Urinary bladder (tissue), 4 donors: ENCODE results near the gene NLRP7. TPM values are rescaled to one million over a fixed set of nuclear protein-coding genes. Genes with fewer than 3 reads are reported as not detected.

Experiments
- DNase-seq: peaks from one replicate; pipeline ENCODE4 v3.0.0-alpha.2; 2015; ENCODE audit errors: extremely low spot score
- H3K27ac ChIP-seq: one replicate; pipeline ENCODE4 v1.5.1; 2013; ENCODE audit warnings: low read depth, mild to moderate bottlenecking, moderate library complexity
- H3K36me3 ChIP-seq: one replicate; pipeline ENCODE4 v1.6.1; 2013; ENCODE audit warnings: mild to moderate bottlenecking, moderate library complexity; ENCODE audit not compliant: insufficient read depth
- H3K4me1 ChIP-seq: one replicate; pipeline ENCODE4 v1.6.1; 2013; ENCODE audit warnings: mild to moderate bottlenecking, moderate library complexity; ENCODE audit not compliant: insufficient read depth
- H3K4me3 ChIP-seq: one replicate; pipeline ENCODE4 v1.5.1; 2013; ENCODE audit warnings: low read depth, low read length
- WGBS: extraction: QIAGEN DNeasy Blood & Tissue Kit; methylation state at CpG from one replicate; pipeline ENCODE4 v1.1.7; 2013; 5-methylcytosine and 5-hydroxymethylcytosine counted together
- polyA plus RNA-seq: library from polyadenylated mRNA; stranded (reverse); fragments of 200-250 nt; gene quantifications from one replicate; pipeline ENCODE4 v1.2.3, GENCODE V29; 2013
- small RNA-seq: library from RNA; depleted of rRNA; stranded (forward); fragments of <200 nt; gene quantifications from one replicate; pipeline ENCODE3, GENCODE V24; 2014
- total RNA-seq: library from RNA; depleted of rRNA; stranded (reverse); fragments of >200 nt; gene quantifications from one replicate; pipeline ENCODE4 v1.2.3, GENCODE V29; 2014
- donor health status: healthy with polysubstance abuse.
- donor health status: healthy.

Gene NLRP7
- total and polyA plus RNA-seq, 2 donors, result not detected

- 61% methylated on average over 3 of the region's 3 CpGs for WGBS
- Histone ChIP-seq H3K4me1 (no peaks in the 10 kb centered on the region), H3K27ac (no peak overlapping the region), H3K36me3 (no peaks in the 10 kb centered on the region), H3K4me3 (no peak overlapping the region)
- DNase-seq, result no peak
Observed at GRCh38 chr19:54877471-54877870, 69.9 kb downstream of the NLRP7 start.

DNA sequence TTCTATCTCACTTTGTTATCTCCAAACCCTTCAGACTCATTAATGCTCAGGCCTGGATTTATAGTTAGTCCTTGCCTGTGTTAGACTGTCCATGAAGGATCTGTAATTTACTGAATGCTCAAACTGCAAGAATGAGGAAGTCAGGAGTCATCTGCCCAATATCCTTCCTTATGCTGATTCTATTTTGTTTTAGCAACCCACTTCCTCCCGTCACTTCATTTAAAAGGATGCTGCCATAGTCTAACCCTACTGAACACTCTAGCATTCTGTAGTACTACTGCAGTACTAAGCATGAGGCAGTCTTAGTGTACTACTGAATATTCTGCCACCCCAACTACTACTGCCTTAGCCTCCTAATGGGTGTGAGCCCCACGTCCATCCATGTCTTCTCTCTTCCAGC lies 71.8 kb downstream of the NLRP7 start:
- no peak for DNase-seq
- Histone ChIP-seq H3K36me3 (no peaks in the 10 kb centered on the region), H3K27ac (no peak overlapping the region), H3K4me3 (no peak overlapping the region), H3K4me1 (no peaks in the 10 kb centered on the region)
- 41% methylated on average over 2 of the region's 2 CpGs for WGBS

- Histone ChIP-seq H3K36me3 (no peaks in the 10 kb centered on the region), H3K4me3 (no peak within 1 kb of the TSS), H3K4me1 (no peaks in the 10 kb centered on the region), H3K27ac (no peak within 1 kb of the TSS)
- WGBS, result 79% methylated on average over 8 of the region's 8 CpGs
- no peak for DNase-seq
Observed at GRCh38 chr19:54873990-54874389, 73.3 kb downstream of the NLRP7 start, which contains the start of gene FCAR. FCAR (plus strand) TSS chr19:54874235; CDS start chr19:54874290, 55 bp downstream.

Small RNA genes within 50 kb of the gene (small RNA-seq; reads per million reads assigned to genes)
- gene AC011476.8, result not detected

Other genes with a start within 250 kb of the NLRP7 start
- not detected for gene KIR3DL3, start 223.1 kb downstream of the NLRP7 start, total RNA-seq
- gene KIR3DL3, start 223.1 kb downstream of the NLRP7 start, polyA plus RNA-seq, result not detected
- not detected for gene KIR2DL3, start 209.0 kb downstream of the NLRP7 start, total RNA-seq
- not detected for gene KIR2DL3, start 209.0 kb downstream of the NLRP7 start, polyA plus RNA-seq
- not detected for gene KIR2DL1, start 177.7 kb downstream of the NLRP7 start, total RNA-seq
- 0.06 TPM for gene KIR2DL1, start 177.7 kb downstream of the NLRP7 start, polyA plus RNA-seq
- not detected for gene KIR2DL4, start 143.9 kb downstream of the NLRP7 start, total RNA-seq
- 0.19 TPM for gene KIR2DL4, start 143.9 kb downstream of the NLRP7 start, polyA plus RNA-seq
- not detected for gene KIR3DL1, start 131.1 kb downstream of the NLRP7 start, total RNA-seq
- gene KIR3DL1, start 131.1 kb downstream of the NLRP7 start, polyA plus RNA-seq, result not detected
- not detected for gene KIR2DS4, start 114.9 kb downstream of the NLRP7 start, total RNA-seq
- gene KIR2DS4, start 114.9 kb downstream of the NLRP7 start, polyA plus RNA-seq, result not detected
- not detected for gene KIR3DL2, start 97.1 kb downstream of the NLRP7 start, total RNA-seq
- 0.18 TPM for gene KIR3DL2, start 97.1 kb downstream of the NLRP7 start, polyA plus RNA-seq
- not detected for gene FCAR, start 73.3 kb downstream of the NLRP7 start, total RNA-seq
- gene FCAR, start 73.3 kb downstream of the NLRP7 start, polyA plus RNA-seq, result 0.67 TPM
- gene NCR1, start 41.4 kb downstream of the NLRP7 start, total RNA-seq, result 0.32 TPM
- gene NCR1, start 41.4 kb downstream of the NLRP7 start, polyA plus RNA-seq, result 0.13 TPM
- gene NLRP2, start 18.8 kb upstream of the NLRP7 start, total RNA-seq, result 1.8 TPM
- 1.9 TPM for gene NLRP2, start 18.8 kb upstream of the NLRP7 start, polyA plus RNA-seq
- gene GP6, start 90.7 kb upstream of the NLRP7 start, total RNA-seq, result not detected
- 0.16 TPM for gene GP6, start 90.7 kb upstream of the NLRP7 start, polyA plus RNA-seq
- gene RDH13, start 115.6 kb upstream of the NLRP7 start, total RNA-seq, result 15.0 TPM
- 12.4 TPM for gene RDH13, start 115.6 kb upstream of the NLRP7 start, polyA plus RNA-seq
- 3.0 TPM for gene EPS8L1, start 128.3 kb upstream of the NLRP7 start, total RNA-seq
- gene EPS8L1, start 128.3 kb upstream of the NLRP7 start, polyA plus RNA-seq, result 8.1 TPM
- gene PPP1R12C, start 170.1 kb upstream of the NLRP7 start, total RNA-seq, result 24.8 TPM
- 219 TPM for gene PPP1R12C, start 170.1 kb upstream of the NLRP7 start, polyA plus RNA-seq
- 47.2 TPM for gene TNNT1, start 201.7 kb upstream of the NLRP7 start, total RNA-seq
- gene TNNT1, start 201.7 kb upstream of the NLRP7 start, polyA plus RNA-seq, result not detected
- not detected for gene TNNI3, start 210.2 kb upstream of the NLRP7 start, total RNA-seq
- gene TNNI3, start 210.2 kb upstream of the NLRP7 start, polyA plus RNA-seq, result not detected
- gene DNAAF3, start 219.1 kb upstream of the NLRP7 start, total RNA-seq, result 0.37 TPM
- 0.62 TPM for gene DNAAF3, start 219.1 kb upstream of the NLRP7 start, polyA plus RNA-seq
- 0.74 TPM for gene SYT5, start 232.8 kb upstream of the NLRP7 start, total RNA-seq
- 0.77 TPM for gene SYT5, start 232.8 kb upstream of the NLRP7 start, polyA plus RNA-seq